Measurements from ENCODE around the gene TAB2. TPM values are rescaled to one million over a fixed set of nuclear protein-coding genes. Genes with fewer than 3 reads are reported as not detected.

TAB2 gene
- total RNA-seq, 4 donors from 2014 or later, result 43.6 to 89.9 (median 64.7) TPM

GRCh38 chr6:149270616-149271015 lies 46.9 kb upstream of the TAB2 start:
- Histone ChIP-seq H3K4me1 (peaks cover 0 to 3% (median 0%) of the 10 kb centered on the region in 4 donors), H3K36me3 (no peaks in the 10 kb centered on the region), H3K4me3 (no peak overlapping the region), H3K9me3 (no peaks in the 10 kb centered on the region), H3K27ac (no peak overlapping the region), H3K27me3 (no peaks in the 10 kb centered on the region)
- DNase-seq, result no peak
- in situ Hi-C loops (cut with MboI; ENCODE audit: low pct_ligation_motif_present in 1 of 4, low pct_unique_long_range_greater_than_20kb in 1 of 4, low sequenced_read_pairs in 3 of 4) (no loop called here), intact Hi-C loops (cut with DNase I; ENCODE audit: low total_unique reads) (no loop called here)
- 81 to 94% methylated on average over 4 of the region's 4 CpGs for WGBS, 2 donors (ENCODE audit: low coverage in 1 of 2)
- TF ChIP-seq CTCF (IDR thresholded peaks at IDR 0.05) (no peak), POLR2A (IDR thresholded peaks at IDR 0.05) (no peak), EP300 (IDR thresholded peaks at IDR 0.05; ENCODE audit: low read depth) (no peak), POLR2AphosphoS5 (IDR thresholded peaks at IDR 0.05) (no peak)

- no peaks in the 10 kb centered on the region for H3K27me3 ChIP-seq
- H3K4me1 ChIP-seq, result peaks cover 0 to 3% (median 0%) of the 10 kb centered on the region in 4 donors
- TF ChIP-seq EP300 (IDR thresholded peaks at IDR 0.05; ENCODE audit: low read depth), result no peak
- TF ChIP-seq POLR2AphosphoS5 (IDR thresholded peaks at IDR 0.05), result no peak
- no peak for TF ChIP-seq POLR2A (IDR thresholded peaks at IDR 0.05)
- no peak for TF ChIP-seq CTCF (IDR thresholded peaks at IDR 0.05)
- in situ Hi-C loops (cut with MboI; ENCODE audit: low pct_ligation_motif_present in 1 of 4, low pct_unique_long_range_greater_than_20kb in 1 of 4, low sequenced_read_pairs in 3 of 4), result no loop called here
- no peaks in the 10 kb centered on the region for H3K36me3 ChIP-seq
- no peak overlapping the region for H3K4me3 ChIP-seq
- intact Hi-C loops (cut with DNase I; ENCODE audit: low total_unique reads), result no loop called here
- H3K27ac ChIP-seq, result no peak overlapping the region
- DNase-seq, result peak; percentile 28
- no peaks in the 10 kb centered on the region for H3K9me3 ChIP-seq
- 67 to 78% methylated on average over 8 of the region's 8 CpGs for WGBS, 2 donors (ENCODE audit: low coverage in 1 of 2)
Measured at GRCh38 chr6:149271348-149272340, 45.9 kb upstream of the TAB2 start.

- H3K4me1 ChIP-seq, result peaks cover 0 to 3% (median 0%) of the 10 kb centered on the region in 4 donors
- H3K27ac ChIP-seq, result no peak overlapping the region
- H3K36me3 ChIP-seq, result no peaks in the 10 kb centered on the region
- no peak for TF ChIP-seq CTCF (IDR thresholded peaks at IDR 0.05)
- TF ChIP-seq POLR2A (IDR thresholded peaks at IDR 0.05), result no peak
- no peak for TF ChIP-seq EP300 (IDR thresholded peaks at IDR 0.05; ENCODE audit: low read depth)
- TF ChIP-seq POLR2AphosphoS5 (IDR thresholded peaks at IDR 0.05), result no peak
- H3K4me3 ChIP-seq, result no peak overlapping the region
- WGBS, 2 donors (ENCODE audit: low coverage in 1 of 2), result 55 to 67% methylated on average over 1 to 4 of the region's 4 CpGs
- H3K9me3 ChIP-seq, result no peaks in the 10 kb centered on the region
- intact Hi-C loops (cut with DNase I; ENCODE audit: low total_unique reads), result no loop called here
- DNase-seq, result peak; percentile 41
- in situ Hi-C loops (cut with MboI; ENCODE audit: low pct_ligation_motif_present in 1 of 4, low pct_unique_long_range_greater_than_20kb in 1 of 4, low sequenced_read_pairs in 3 of 4), result no loop called here
- no peaks in the 10 kb centered on the region for H3K27me3 ChIP-seq
Measured at GRCh38 chr6:149273318-149273717, 44.2 kb upstream of the TAB2 start.

GRCh38 chr6:149275621-149276020 lies 41.9 kb upstream of the TAB2 start:
- Histone ChIP-seq H3K36me3 (no peaks in the 10 kb centered on the region), H3K27ac (no peak overlapping the region), H3K4me3 (no peak overlapping the region), H3K9me3 (no peaks in the 10 kb centered on the region), H3K27me3 (no peaks in the 10 kb centered on the region), H3K4me1 (peaks cover 0 to 3% (median 0%) of the 10 kb centered on the region in 4 donors)
- WGBS, 2 donors (ENCODE audit: low coverage in 1 of 2), result 85% methylated on average over 3 of the region's 3 CpGs; no CpG with 5 or more reads in 1 of the 2 donors
- no peak for TF ChIP-seq EP300 (IDR thresholded peaks at IDR 0.05; ENCODE audit: low read depth)
- TF ChIP-seq POLR2A (IDR thresholded peaks at IDR 0.05), result no peak
- no peak for TF ChIP-seq CTCF (IDR thresholded peaks at IDR 0.05)
- no peak for TF ChIP-seq POLR2AphosphoS5 (IDR thresholded peaks at IDR 0.05)
- intact Hi-C loops (cut with DNase I; ENCODE audit: low total_unique reads), result no loop called here
- in situ Hi-C loops (cut with MboI; ENCODE audit: low pct_ligation_motif_present in 1 of 4, low pct_unique_long_range_greater_than_20kb in 1 of 4, low sequenced_read_pairs in 3 of 4), result no loop called here
- DNase-seq, result no peak
